Hematopoietic multipotent progenitor cell (in vitro differentiated cells): ENCODE results near the gene C6orf47. TPM values are rescaled to one million over a fixed set of nuclear protein-coding genes. Genes with fewer than 3 reads are reported as not detected.
A peak's percentile ranks its signal among the peaks of the same experiment; 100 is the strongest.

Experiments
- DNase-seq, 3 donors: peaks; one replicate each; pipeline ENCODE4 v3.0.0-alpha.2; 2011 to 2015; ENCODE audit warnings: low read depth in 2 of 3, low spot score in 2 of 3
- total RNA-seq: library from RNA; depleted of rRNA; stranded (reverse); fragments of >200 nt; gene quantifications from one replicate; pipeline ENCODE4 v1.2.3, GENCODE V29; 2012

The C6orf47 gene
- total RNA-seq, 1 donor = 19.1 TPM

- DNase-seq = no peak
These were observed 23.6 kb downstream of the C6orf47 start for GRCh38 chr6:31636698-31637596.

- DNase-seq = no peak
These were observed 25.5 kb downstream of the C6orf47 start for GRCh38 chr6:31634969-31635575.

DNA sequence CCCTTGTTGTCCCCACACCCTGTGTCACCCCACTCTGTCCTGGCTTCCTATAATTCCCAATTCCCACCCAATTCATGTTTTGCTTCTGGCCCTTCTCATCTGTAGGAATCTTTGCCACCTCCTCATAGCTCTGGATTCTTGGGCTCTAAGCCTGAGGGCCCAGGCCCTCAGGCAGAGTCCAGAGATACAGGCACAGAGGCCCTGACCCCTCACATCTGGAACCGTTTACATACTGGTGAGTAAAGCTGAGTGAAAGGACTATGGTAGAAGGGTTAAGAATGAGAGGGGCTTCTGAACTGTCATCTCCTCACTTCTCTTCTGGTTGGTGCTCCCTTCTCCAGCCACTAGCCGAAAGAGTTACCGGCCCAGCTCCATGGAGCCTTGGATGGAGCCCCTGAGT, 26.4 kb downstream of the C6orf47 start:
- no peak for DNase-seq

GRCh38 chr6:31633447-31633846, 27.1 kb downstream of the C6orf47 start:
- no peak for DNase-seq

DNA sequence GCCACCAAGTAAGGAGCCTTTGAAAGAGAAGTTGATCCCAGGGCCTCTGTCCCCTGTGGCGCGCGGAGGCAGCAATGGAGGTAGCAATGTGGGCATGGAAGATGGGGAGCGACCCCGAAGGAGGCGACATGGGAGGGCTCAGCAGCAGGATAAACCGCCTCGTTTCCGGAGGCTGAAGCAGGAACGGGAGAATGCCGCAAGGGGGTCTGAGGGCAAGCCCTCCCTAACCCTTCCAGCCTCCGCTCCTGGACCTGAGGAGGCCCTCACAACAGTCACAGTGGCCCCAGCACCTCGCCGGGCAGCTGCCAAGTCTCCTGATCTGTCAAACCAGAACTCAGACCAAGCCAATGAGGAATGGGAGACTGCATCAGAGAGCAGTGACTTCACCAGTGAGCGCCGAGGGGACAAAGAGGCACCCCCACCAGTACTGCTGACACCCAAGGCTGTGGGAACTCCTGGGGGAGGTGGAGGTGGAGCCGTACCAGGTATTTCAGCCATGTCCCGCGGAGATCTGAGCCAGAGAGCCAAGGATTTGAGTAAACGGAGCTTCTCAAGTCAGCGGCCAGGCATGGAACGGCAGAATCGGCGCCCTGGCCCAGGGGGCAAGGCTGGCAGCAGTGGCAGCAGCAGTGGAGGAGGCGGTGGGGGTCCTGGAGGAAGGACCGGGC, 28.2 kb downstream of the C6orf47 start:
- DNase-seq = no peak

DNA sequence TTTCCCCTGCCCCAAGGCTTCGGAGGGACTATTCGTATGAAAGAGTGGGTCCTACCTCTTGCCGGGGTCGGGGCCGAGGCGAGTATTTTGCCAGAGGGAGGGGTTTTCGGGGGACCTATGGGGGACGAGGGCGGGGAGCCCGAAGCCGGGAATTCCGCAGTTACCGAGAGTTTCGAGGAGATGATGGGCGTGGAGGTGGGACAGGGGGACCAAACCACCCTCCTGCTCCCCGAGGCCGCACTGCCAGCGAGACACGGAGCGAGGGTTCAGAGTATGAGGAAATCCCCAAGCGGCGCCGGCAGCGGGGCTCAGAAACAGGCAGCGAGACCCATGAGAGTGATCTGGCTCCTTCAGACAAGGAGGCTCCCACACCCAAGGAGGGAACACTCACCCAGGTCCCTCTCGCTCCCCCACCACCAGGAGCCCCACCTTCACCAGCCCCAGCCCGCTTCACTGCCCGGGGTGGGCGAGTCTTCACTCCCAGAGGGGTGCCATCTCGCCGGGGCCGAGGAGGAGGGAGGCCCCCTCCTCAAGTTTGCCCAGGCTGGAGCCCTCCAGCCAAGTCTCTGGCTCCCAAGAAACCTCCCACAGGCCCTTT, 28.8 kb downstream of the C6orf47 start:
- no peak for DNase-seq

GRCh38 chr6:31631209-31631608, 29.4 kb downstream of the C6orf47 start:
- DNase-seq = no peak

- DNase-seq = no peak
These were observed 30.2 kb downstream of the C6orf47 start for GRCh38 chr6:31630177-31630934.

- no peak for DNase-seq
These were observed 31.6 kb downstream of the C6orf47 start for GRCh38 chr6:31629014-31629413.

DNA sequence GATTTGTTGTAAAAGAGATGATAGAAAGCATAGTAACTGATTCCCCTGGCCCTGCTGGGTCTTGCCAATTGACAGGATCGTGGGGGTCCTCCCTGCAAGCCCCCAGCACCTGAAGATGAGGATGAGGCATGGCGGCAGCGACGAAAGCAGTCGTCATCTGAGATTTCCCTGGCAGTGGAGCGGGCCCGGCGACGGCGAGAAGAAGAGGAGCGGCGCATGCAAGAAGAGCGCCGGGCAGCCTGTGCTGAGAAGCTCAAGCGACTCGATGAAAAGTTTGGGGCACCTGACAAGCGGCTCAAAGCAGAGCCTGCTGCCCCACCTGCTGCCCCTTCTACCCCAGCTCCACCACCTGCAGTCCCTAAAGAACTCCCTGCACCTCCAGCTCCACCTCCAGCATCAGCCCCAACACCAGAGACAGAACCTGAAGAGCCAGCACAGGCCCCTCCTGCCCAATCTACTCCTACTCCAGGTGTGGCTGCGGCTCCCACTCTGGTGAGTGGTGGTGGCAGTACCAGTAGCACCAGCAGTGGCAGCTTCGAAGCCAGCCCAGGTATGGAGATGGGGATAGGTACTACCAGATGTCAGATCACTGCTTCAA, 32.8 kb downstream of the C6orf47 start:
- DNase-seq = no peak

DNA sequence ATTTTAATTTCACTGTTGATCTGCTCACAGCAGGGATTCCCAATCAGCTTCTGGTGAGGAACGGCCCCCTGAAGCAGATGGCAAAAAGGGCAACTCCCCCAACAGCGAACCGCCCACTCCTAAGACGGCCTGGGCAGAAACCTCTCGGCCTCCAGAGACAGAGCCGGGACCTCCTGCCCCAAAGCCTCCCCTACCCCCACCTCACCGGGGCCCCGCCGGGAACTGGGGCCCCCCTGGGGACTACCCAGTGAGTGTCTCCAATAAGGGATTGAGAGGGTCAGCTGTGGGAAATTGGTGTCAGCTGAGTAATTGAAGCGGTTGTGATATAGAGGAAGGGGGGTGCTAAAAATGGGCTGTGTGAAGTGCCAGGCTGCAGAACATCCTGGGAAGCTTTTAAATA, 33.6 kb downstream of the C6orf47 start:
- DNase-seq = no peak

DNA sequence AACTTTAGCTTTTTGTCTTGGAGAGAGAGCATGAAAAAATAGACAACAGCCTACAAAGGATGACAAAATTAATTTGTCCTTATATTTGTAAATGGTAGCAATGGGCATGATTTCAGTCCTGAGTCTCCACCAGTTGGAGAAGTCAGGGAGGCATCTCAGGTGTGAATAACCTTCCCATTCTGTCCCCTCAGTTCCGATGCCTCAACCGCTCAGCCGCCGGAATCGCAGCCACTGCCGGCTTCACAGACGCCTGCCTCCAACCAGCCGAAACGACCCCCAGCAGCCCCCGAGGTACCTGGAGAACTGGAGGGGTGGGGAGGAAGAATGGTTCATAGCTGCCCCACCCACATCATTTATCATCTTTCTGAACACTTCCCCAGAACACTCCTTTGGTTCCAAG, 36.5 kb downstream of the C6orf47 start:
- no peak for DNase-seq

GRCh38 chr6:31622684-31623091, 37.9 kb downstream of the C6orf47 start:
- no peak for DNase-seq

GRCh38 chr6:31621991-31622390, 38.6 kb downstream of the C6orf47 start:
- no peak for DNase-seq

DNA sequence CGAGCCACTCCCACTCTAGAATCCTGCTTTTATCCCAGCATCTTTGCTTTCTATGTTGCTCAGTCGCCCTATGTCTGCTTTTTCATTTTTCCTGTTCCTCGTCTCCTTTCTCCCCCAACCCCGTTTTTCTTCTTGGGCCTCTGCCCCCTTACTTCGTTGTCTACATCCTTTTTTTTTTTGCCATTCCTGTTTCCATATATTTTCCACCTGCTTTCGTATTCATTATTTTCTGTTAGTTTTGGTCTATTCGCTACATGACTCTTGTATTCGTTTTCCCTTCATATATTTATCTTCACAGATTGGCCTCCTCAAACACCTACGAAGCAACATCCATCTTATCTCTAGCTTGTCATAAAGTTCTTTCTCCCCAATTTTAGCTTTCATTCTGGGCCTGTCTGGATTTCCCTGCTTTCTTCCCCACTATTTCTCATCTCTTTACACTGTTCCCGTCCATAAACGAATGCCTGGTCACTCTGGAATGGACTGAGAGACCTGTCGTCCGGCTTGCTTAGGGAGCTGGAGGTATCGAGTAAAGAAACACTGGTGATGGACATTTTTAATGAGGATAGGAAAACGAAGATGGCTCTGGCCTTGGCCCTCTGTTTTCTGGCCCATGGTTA, 39.1 kb downstream of the C6orf47 start:
- no peak for DNase-seq

DNA sequence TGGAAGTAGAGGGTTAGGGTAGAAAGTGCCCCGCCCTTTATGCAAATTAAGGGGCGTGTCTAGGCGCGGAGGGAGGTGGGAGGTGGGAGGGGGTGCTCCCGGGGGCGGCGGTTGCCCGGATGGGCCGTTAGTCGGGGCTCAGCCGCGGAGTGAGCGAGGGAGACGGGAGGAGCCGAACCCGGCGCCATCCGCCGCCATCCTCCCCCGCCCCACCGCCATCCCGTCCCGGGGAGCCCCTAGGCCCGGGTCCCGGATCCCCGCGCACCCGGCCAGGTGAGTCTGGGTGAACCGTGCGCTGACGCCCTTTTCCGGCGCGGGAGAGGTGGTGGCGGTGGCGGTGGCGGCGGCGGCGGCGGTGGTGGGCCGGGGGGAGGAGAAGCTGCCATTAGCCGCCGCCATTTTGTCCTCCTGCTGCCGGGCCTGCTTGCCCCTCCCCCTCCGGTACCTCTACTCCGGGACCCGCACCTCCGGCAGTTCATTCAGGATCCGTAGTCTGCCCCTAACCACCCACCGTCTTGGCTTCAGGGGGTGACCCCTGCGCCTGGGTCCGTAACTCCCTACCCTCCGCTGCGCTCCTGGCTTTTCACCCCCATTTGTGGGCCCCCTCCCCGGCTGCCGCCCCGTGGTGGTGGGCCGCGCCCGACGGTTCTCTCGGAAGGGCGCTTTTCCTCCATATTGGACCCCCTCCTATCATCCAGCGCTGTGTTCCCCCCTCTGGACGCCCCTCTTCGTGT, 39.8 kb downstream of the C6orf47 start, which contains the start of gene PRRC2A:
PRRC2A (plus strand) TSS at position 130 of the 734 bp plus-strand sequence. CDS start 2,075 bp downstream, outside the sequence.
- peak in 2 of 3 donors; percentile 78 to 90 for DNase-seq

DNA sequence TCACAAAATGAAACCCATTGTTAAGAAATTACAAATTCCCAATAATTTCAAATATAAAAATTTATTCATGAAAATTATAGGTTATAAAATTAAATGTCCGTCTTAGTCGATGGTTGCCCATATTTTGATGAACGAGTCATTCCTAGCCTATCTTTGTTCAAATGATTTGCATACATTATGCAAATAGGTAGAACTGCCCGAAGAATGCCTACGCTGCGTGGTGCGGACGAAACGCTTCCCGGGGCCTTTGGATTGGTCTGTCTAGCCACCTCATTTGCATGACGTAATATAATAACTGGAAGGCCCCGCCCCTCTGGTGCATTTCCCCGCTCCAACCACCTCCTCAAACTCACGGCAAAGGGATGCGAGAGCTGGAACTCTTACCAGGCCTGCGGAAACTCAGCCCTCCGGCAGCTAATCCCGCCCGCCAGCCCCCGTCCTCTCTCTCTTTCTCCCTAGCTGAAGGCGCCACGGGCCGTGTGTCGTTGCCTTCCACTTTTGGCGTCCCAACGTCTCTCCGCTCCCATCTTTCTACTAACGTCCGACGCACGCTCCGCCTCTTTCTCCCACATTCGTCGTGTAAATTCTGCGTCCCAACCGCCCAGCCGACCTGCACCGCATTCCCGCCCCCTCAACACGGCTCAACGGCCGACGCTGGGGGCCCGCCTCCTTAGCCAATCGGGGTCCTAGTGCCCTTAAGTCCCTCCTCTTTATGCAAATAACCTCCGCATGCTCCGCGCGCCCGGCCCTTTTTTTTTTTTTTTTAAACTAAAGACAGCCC, 40.6 kb downstream of the C6orf47 start:
- DNase-seq = peak; percentile 95 to 100 (median 99)

DNA sequence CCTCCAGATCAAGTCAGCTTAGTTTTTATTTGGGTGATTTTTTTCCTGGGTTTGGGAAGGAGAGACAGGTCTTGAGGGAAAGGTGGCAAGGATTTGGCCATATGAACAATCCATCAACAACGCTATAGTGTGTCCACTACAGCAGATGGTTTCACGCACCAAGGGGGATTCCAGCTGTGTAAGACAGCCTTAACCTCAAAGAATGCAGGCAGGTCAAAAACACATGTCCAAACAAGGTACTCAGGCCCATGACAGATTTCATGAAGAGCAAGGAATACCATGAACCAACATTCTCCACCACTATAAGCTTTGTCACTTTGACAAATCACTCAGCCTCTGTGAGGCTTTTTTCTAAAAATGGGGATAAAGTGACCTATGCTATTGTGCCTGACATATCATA, 43.6 kb downstream of the C6orf47 start:
- no peak for DNase-seq
